ENCODE data around the gene TEX2.
"Not testable (repeated sequence)": the region's sequence is repeated elsewhere in the genome, so short reads cannot be mapped to it uniquely, and the experiment has no call there.

TEX2 gene

DNA sequence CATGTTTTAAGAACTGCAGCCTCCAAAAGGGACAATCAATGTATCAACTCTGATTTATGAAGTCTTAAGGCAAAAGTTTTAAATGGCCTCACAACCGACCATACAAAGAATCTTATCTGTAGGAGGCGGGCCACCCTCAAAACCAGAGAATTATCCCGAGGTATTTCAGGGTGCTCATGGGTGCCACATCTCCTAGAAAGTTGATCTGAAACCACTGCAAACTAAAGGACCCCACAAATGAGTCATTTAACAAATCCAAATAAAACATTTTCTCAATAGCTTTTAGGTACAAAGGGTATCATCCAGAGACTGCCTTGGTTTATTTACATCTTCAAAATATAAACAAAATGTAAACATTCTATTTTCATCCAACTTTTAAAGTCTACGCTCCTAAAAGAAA, 139.9 kb downstream of the TEX2 start:
- H3K4me3 Mint-ChIP-seq = no peak overlapping the region
- H3K27me3 Mint-ChIP-seq = no peaks in the 10 kb centered on the region
- H3K4me1 Mint-ChIP-seq = peaks cover 11% of the 10 kb centered on the region
- peaks cover 2% of the 10 kb centered on the region for H3K36me3 Mint-ChIP-seq
- DNase-seq (ENCODE audit: low spot score in 2 of 2) (no peak), ATAC-seq (ENCODE audit: low read depth) (no peak)
- H3K27ac Mint-ChIP-seq = no peak overlapping the region
- H3K9me3 Mint-ChIP-seq = no peaks in the 10 kb centered on the region

DNA sequence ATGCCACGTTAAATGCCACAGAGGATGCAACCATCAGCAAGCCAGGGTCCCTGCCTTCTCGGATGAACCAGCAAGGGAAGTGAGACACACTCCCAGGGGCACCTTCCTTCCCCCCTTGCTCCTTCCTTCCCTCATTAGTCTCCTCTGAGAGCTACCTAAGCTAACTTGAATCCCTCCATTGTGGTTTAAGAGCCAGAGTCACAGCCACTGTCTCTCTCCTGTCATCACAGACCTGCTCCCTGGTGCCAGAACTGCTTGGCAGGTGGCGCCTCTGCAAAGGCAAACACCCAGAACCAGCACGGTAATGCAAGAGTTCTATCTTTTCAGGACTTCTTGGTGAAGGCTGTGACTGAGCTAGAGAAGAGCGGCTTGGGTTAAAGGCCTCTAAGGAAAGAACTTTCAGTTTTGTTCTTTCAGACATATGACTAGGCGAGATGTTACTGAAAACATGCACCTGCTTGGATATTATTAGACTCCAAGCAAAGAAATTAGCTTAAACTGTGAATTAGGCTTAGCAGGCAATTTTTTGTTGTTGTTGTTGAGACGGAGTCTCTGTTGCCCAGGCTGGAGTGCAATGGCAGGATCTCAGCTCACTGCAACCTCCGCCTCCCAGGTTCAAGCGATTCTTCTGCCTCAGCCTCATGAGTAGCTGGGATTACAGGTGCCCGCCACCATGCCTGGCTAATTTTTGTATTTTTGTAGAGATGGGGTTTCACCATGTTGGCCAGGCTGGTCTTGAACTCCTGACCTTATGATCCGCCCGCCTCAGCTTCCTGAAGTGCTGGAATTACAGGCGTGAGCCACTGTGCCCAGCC, 141.9 kb downstream of the TEX2 start:
- not testable (repeated sequence) for H3K9me3 Mint-ChIP-seq; DNase-seq (ENCODE audit: low spot score in 2 of 2); H3K27me3 Mint-ChIP-seq; H3K4me1 Mint-ChIP-seq; H3K27ac Mint-ChIP-seq; H3K36me3 Mint-ChIP-seq
- ATAC-seq (ENCODE audit: low read depth) = peak; percentile 70
- H3K4me3 Mint-ChIP-seq = peak overlapping the region; percentile 32

DNA sequence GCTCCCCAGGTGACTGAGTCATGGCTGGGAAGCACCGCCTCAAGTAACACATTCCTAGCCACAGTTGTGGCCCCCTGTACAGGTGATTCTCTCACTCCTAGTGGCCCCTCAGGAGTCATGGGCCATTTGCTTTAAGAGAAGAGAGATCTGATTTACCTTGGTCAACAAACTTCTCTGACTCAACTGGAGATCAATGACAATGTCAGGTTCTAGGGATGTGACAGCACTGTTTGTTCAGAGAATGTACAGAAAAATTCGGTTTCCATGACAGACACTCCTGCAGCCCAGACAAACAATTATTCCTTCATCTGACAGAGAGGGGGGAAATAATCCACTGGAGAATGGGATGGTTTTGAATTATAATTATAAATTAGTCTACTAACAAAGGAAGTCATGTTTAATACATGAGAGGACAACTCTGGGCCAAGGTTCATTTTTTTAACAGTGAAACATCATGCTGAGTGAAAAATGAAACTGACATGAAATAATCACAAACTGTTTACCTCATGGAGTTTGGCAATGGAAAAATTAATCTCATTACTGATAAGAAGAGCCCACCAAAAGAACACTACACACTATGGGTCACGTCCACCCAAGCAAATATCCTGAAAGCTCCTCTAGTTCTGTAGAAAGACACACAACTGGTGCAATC, 142.8 kb downstream of the TEX2 start:
- H3K36me3 Mint-ChIP-seq = peaks cover 2% of the 10 kb centered on the region
- H3K27ac Mint-ChIP-seq = no peak overlapping the region
- no peak for ATAC-seq (ENCODE audit: low read depth)
- H3K9me3 Mint-ChIP-seq = no peaks in the 10 kb centered on the region
- no peak overlapping the region for H3K4me3 Mint-ChIP-seq
- DNase-seq (ENCODE audit: low spot score in 2 of 2) = no peak
- H3K27me3 Mint-ChIP-seq = no peaks in the 10 kb centered on the region
- H3K4me1 Mint-ChIP-seq = peaks cover 9% of the 10 kb centered on the region

- ATAC-seq (ENCODE audit: low read depth) (no peak), DNase-seq (ENCODE audit: low spot score in 2 of 2) (no peak)
- Mint-ChIP-seq H3K4me3 (no peak overlapping the region), H3K27ac (no peak overlapping the region), H3K36me3 (peaks cover 3% of the 10 kb centered on the region), H3K9me3 (no peaks in the 10 kb centered on the region), H3K4me1 (peaks cover 9% of the 10 kb centered on the region), H3K27me3 (peaks cover 2% of the 10 kb centered on the region)
Observed at GRCh38 chr17:64117981-64118979, 144.8 kb downstream of the TEX2 start.

- no peak overlapping the region for H3K27ac Mint-ChIP-seq
- DNase-seq (ENCODE audit: low spot score in 2 of 2) (no peak), ATAC-seq (ENCODE audit: low read depth) (no peak)
- peaks cover 3% of the 10 kb centered on the region for H3K36me3 Mint-ChIP-seq
- H3K4me1 Mint-ChIP-seq = peaks cover 6% of the 10 kb centered on the region
- H3K27me3 Mint-ChIP-seq = peaks cover 2% of the 10 kb centered on the region
- no peak overlapping the region for H3K4me3 Mint-ChIP-seq
- no peaks in the 10 kb centered on the region for H3K9me3 Mint-ChIP-seq
Observed at GRCh38 chr17:64115822-64116534, 147.1 kb downstream of the TEX2 start.

- H3K9me3 Mint-ChIP-seq = no peaks in the 10 kb centered on the region
- no peak for DNase-seq (ENCODE audit: low spot score in 2 of 2)
- H3K4me3 Mint-ChIP-seq = no peak overlapping the region
- H3K36me3 Mint-ChIP-seq = peaks cover 3% of the 10 kb centered on the region
- peaks cover 2% of the 10 kb centered on the region for H3K27me3 Mint-ChIP-seq
- no peak overlapping the region for H3K27ac Mint-ChIP-seq
- ATAC-seq (ENCODE audit: low read depth) = no peak
- H3K4me1 Mint-ChIP-seq = peaks cover 2% of the 10 kb centered on the region
Observed at GRCh38 chr17:64115043-64115698, 147.9 kb downstream of the TEX2 start.

DNA sequence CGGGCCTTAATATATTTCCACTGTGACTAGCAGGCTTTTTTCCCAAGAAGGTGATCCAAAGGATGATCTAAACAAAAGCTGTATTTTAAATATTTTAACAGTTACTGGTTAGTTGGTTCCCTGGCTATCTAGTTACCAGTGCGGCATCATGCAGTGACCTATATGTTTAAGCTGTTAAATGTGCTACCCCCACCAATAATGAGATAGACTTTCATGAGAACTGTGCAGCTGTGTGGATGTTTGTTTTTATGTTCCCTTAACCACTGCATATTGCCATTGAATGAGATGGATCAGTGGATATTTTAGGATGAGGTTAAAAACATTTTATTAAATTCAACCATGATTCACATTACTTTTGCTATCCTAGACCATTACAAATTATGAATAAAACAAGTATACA, 150.1 kb downstream of the TEX2 start:
- Mint-ChIP-seq H3K4me1 (peaks cover 4% of the 10 kb centered on the region), H3K36me3 (peaks cover 3% of the 10 kb centered on the region), H3K9me3 (no peaks in the 10 kb centered on the region), H3K27me3 (peaks cover 2% of the 10 kb centered on the region), H3K27ac (no peak overlapping the region), H3K4me3 (no peak overlapping the region)
- ATAC-seq (ENCODE audit: low read depth) (no peak), DNase-seq (ENCODE audit: low spot score in 2 of 2) (no peak)

GRCh38 chr17:64111831-64112230, 151.2 kb downstream of the TEX2 start:
- H3K4me1 Mint-ChIP-seq = peaks cover 4% of the 10 kb centered on the region
- H3K36me3 Mint-ChIP-seq = peaks cover 3% of the 10 kb centered on the region
- DNase-seq (ENCODE audit: low spot score in 2 of 2) (no peak), ATAC-seq (ENCODE audit: low read depth) (no peak)
- no peak overlapping the region for H3K4me3 Mint-ChIP-seq
- H3K27me3 Mint-ChIP-seq = peaks cover 2% of the 10 kb centered on the region
- no peak overlapping the region for H3K27ac Mint-ChIP-seq
- no peaks in the 10 kb centered on the region for H3K9me3 Mint-ChIP-seq

- DNase-seq (ENCODE audit: low spot score in 2 of 2) (no peak), ATAC-seq (ENCODE audit: low read depth) (no peak)
- peaks cover 3% of the 10 kb centered on the region for H3K36me3 Mint-ChIP-seq
- H3K4me3 Mint-ChIP-seq = no peak overlapping the region
- H3K27ac Mint-ChIP-seq = no peak overlapping the region
- peaks cover 2% of the 10 kb centered on the region for H3K27me3 Mint-ChIP-seq
- peaks cover 7% of the 10 kb centered on the region for H3K4me1 Mint-ChIP-seq
- H3K9me3 Mint-ChIP-seq = no peaks in the 10 kb centered on the region
Observed at GRCh38 chr17:64110379-64111152, 152.5 kb downstream of the TEX2 start.

DNA sequence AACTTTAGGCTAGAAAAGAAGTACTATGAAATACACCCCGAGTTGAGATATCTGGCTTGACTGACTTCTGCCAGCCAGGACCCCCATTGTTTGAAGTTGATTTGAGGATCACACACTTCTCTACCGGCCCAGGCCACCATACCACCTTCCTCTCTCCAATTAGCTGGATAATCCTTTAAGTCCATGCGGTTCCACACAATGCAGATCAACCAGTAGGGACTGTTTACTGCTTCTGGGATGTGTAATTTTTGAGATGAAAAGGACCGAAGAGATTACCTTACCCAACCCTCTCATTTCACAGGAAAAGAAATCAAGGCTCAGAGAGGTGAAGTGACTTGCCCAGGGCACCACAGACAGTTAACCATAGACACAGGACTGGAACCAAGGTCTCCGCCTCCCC, 153.7 kb downstream of the TEX2 start:
- H3K27ac Mint-ChIP-seq = no peak overlapping the region
- no peaks in the 10 kb centered on the region for H3K27me3 Mint-ChIP-seq
- DNase-seq (ENCODE audit: low spot score in 2 of 2) (no peak), ATAC-seq (ENCODE audit: low read depth) (no peak)
- no peaks in the 10 kb centered on the region for H3K9me3 Mint-ChIP-seq
- H3K4me1 Mint-ChIP-seq = peaks cover 7% of the 10 kb centered on the region
- peaks cover 3% of the 10 kb centered on the region for H3K36me3 Mint-ChIP-seq
- no peak overlapping the region for H3K4me3 Mint-ChIP-seq

GRCh38 chr17:64107500-64108236, 155.4 kb downstream of the TEX2 start:
- no peaks in the 10 kb centered on the region for H3K36me3 Mint-ChIP-seq
- H3K27me3 Mint-ChIP-seq = no peaks in the 10 kb centered on the region
- no peak for DNase-seq (ENCODE audit: low spot score in 2 of 2)
- ATAC-seq (ENCODE audit: low read depth) = no peak
- H3K27ac Mint-ChIP-seq = peak overlapping the region; percentile 35
- peaks cover 7% of the 10 kb centered on the region for H3K4me1 Mint-ChIP-seq
- H3K9me3 Mint-ChIP-seq = no peaks in the 10 kb centered on the region
- no peak overlapping the region for H3K4me3 Mint-ChIP-seq

DNA sequence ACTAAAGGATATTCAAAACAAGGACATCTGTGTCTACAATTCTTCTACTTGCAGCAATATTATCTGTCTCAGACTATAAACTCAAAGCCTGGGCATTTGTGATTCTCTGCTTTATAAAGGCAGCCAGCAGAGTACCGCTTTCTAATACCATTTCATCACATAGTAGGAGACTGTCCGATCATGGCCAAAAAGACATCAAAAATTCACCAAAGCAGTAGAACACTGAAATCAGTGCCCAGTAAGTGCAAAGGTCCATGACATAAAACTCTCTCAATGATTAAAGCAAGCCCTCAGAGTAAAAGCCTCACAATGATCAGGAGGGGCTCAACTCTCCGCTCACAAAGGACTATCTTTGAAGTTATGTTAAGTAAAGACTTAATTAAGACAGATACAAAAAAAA, 156.1 kb downstream of the TEX2 start:
- no peaks in the 10 kb centered on the region for H3K36me3 Mint-ChIP-seq
- H3K4me1 Mint-ChIP-seq = peaks cover 7% of the 10 kb centered on the region
- DNase-seq (ENCODE audit: low spot score in 2 of 2) (no peak), ATAC-seq (ENCODE audit: low read depth) (no peak)
- no peaks in the 10 kb centered on the region for H3K9me3 Mint-ChIP-seq
- peak overlapping the region; percentile 2 for H3K27ac Mint-ChIP-seq
- H3K27me3 Mint-ChIP-seq = no peaks in the 10 kb centered on the region
- no peak overlapping the region for H3K4me3 Mint-ChIP-seq

Measured in memory B cell (primary cell).